HG03175 (cell line): ENCODE measurements around the gene ZNF398.
A peak's percentile ranks its signal among the peaks of the same experiment; 100 is the strongest.

Experiments
- ATAC-seq: cut with Tn5 transposase; IDR thresholded peaks from one replicate; pipeline ENCODE4 v1.9.1; 2021; ENCODE audit warnings: mild to moderate bottlenecking, moderate library complexity; ENCODE audit not compliant: unreplicated experiment

The ZNF398 gene

DNA sequence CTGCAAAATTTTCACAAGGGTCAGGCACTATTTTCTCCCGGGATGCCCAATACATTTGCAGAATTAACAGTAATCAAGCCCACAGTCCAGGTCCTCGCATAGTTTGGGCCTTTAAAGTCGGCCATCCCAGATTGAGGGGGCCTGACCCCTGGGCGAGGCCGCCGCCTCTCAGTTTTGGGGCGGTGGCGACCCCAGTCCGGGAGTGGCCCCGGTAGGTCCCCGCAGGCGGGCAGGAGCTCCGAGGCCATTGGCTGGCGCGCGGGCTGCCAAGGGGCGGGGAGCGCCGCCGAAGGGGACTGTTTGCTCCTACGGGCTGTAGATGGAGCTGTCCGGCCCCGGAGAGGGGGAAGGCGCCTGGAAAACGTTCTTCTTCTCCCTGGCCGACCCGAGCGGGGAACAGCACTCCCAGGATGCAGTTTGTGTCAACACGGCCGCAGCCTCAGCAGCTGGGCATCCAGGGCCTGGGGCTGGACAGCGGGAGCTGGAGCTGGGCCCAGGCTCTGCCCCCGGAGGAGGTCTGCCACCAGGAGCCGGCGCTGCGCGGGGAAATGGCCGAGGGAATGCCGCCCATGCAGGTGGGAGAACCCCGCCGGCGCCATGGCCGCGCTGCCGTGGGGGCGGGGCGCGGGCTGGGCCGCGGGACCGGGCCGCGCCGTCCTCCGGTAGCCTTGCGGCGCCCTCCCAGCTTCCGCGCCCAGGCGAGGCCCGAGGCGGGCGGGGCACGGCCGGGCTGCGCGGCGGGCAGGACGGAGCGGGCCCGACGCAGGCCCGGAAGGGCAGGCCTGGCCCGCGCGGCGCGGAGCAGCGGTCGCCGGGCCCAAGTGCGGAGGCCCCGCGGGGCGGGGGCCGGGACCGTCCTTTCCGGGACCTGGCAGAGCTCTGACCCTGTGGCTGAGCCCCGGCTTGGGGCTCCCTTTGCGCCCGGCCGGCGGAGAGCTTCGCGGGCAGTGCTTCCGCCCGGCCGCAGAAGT, 48.2 kb downstream of the ZNF398 start, which contains the start of gene ZNF282:
ZNF282 (plus strand) TSS at position 367 of the 971 bp plus-strand sequence; CDS start at position 411, 44 bp downstream.
- peak; percentile 93 for ATAC-seq

GRCh38 chr7:149196151-149196704, 49.0 kb downstream of the ZNF398 start:
- ATAC-seq = peak; percentile 8

DNA sequence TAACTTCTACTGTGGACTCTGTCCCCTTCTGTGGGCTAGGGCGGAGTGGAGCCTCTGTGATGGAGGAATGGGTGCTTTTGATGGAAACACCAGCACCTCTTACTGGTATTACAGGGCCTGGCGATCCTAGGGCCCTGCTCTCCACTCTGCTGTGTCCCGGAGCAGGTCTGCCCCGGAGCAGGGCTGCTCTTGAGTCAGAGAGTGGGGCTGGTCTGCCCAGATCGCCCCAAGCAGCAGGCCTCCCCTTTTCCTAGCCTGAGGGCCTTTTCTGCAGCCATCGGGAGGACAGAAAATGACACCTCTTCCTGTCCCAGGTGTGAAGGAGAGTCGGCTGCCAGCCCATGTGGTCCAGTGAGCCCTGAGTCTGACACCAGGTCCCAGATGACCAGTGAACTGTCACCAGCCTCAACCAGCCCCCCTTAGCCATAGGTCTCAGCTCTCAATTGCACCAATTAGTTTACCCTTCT, 49.5 kb downstream of the ZNF398 start:
- peak; percentile 6 for ATAC-seq

- no peak for ATAC-seq
These were observed 50.4 kb downstream of the ZNF398 start for GRCh38 chr7:149197675-149198074.

DNA sequence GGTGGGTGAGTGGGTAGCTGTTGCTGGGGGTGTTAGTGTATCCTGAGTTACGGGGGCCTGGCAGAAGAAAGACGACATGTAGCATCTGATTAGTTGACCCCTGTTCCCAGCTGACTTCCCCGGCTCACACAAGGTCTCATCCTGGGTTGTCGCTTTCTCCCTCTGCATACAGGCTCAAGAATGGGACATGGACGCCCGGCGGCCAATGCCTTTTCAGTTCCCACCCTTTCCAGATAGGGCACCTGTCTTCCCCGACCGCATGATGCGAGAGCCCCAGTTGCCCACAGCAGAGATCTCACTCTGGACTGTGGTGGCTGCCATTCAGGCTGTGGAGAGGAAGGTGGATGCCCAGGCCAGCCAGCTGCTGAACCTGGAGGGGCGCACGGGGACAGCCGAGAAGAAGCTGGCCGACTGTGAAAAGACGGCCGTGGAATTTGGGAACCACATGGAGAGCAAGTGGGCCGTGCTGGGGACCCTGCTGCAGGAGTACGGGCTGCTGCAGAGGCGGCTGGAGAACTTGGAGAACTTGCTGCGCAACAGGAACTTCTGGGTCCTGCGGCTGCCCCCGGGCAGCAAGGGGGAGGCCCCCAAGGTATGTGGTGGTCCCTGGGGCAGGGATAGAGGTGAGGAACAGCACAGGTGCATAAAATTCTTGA, 51.0 kb downstream of the ZNF398 start:
- no peak for ATAC-seq

DNA sequence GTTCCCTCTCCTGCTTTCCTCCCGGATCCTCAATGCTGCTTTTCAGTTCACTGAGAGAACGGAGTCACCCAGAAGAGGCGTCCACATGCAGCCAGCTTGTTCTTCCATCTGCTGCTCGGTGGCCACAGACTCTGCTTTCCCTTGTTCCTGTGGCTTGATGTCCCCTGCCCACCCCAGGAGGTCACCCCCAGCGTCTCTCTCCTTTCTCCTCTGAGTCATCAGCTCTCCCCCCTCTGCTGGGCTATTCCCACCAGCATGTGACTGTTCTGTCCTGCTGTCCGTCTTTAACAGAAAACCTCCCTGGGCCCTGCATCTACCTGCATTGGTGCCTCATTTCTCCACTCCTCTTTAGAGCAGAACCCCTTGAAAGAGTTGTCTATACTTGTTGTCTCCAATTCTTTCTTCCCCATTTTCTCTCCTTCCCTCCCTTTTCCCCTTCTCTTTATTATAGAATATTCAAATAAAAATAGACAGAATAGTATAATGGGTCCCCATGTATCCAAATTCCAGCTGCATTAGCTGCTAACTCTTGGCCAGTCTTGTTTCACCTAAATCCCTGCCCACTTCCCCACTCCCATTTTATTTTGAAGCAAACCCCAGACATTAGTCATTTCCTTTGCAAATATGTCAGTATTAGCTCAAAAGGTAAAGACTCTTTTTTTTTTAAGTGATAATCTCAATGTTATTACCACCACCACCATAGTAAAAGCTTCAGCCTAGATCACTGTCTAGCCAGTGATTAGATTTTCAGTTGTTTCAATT, 52.2 kb downstream of the ZNF398 start:
- ATAC-seq = no peak

DNA sequence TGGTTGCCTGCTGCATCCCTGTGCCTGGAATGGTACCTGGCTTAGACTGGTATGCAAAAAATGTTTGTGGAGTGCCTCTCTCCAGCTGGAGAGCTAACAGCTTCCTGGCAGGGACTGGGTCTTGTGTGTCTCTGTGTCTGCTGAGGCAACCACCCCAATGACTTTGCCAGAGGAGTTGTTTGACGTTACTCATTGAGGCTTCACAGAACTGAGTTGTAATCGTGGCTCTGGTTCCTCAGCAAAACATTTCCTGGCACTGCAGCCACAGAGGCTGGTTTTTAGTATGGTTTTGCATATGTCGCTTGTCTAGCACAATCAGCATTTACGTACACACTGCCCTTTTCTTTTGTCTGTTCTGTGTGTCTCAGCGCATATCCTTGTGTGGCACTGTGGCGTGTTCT, 55.6 kb downstream of the ZNF398 start:
- ATAC-seq = no peak

- ATAC-seq = no peak
These were observed 58.6 kb downstream of the ZNF398 start for GRCh38 chr7:149205690-149206381.

DNA sequence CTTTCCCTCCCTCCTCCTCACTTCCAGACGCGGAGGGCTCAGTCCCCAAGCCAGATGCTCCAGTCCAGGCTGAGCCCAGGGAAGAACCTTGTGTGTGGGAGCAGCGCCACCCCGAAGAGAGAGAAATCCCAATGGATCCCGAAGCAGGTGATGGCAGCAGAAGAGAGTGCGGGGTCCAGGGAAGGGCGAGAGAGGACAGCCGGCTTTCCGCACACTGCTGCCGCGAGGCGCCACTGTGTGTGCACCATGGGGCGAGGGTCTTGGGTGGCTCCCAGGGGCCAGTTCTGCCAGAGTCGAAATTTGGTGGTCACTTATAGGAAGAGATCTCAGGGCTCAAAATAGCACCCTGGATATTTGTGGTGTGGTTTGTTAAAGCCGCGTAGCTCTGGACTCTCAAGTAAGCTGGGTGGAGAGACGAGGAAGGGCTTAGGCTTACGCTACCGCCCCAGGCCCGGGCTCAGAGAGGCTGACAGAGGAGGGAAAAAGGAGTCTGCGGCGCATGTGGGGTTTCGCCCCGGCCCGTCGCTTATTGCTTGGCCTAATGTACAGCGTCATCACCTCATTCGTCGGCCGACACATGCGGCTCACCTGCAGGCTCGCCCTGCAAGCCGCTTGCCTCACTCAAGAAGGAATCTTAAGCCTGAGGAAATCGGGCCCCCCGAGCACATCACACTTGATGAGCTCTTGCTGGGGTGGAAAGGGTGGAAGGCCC, 60.2 kb downstream of the ZNF398 start:
- ATAC-seq = no peak

DNA sequence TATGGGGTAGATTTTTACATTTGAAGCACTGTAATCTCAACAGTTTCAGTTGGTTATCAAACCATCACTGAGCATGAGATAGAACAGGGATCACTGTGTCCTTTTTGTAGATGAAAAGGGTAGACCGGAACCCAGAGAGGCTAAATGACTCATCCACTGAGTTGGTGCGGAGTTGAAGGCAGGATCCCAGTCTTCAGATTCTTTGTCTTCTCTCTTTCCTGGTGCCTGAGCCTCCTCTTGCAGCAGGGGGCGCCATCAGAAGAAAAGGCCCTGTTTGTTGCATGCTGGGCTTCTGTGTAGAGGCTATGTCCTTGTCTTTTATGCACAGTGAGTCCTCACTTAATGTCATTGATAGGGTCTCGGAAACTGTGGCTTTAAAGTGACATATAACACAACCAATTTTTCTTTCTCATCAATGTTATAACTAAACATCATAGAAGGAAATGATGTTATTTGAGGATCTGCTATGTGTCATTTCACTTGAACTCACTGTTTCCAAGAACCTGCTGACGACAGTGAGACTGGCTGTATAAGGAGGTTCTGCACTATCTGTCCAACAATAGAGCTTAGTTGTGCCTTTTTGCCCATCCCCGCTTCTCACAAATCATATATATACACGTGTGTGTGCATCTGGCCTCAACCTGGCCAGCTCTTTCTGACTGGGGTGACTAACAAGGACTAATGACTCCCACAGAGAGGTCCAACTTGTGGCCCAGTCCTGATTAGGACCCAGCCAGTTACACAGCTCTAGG, 62.4 kb downstream of the ZNF398 start:
- peak; percentile 73 for ATAC-seq

DNA sequence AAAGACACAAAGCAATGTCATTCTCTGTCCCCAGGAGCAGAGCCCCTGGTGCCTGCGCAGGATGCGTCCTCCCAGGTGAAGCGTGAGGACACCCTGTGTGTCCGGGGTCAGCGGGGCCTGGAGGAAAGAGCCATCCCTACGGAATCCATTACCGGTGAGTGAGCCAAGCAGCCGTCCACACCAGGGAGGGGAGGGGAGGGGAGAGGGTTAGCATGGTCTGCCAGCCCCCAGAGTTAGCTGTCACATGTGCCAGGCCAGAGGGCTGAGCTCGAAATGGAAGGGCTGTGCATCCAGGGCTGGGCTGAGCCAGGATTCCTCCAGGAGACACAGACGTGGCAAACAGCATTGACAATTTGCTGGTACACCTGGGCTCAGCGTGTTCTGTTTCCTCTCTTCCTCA, 63.3 kb downstream of the ZNF398 start:
- no peak for ATAC-seq

DNA sequence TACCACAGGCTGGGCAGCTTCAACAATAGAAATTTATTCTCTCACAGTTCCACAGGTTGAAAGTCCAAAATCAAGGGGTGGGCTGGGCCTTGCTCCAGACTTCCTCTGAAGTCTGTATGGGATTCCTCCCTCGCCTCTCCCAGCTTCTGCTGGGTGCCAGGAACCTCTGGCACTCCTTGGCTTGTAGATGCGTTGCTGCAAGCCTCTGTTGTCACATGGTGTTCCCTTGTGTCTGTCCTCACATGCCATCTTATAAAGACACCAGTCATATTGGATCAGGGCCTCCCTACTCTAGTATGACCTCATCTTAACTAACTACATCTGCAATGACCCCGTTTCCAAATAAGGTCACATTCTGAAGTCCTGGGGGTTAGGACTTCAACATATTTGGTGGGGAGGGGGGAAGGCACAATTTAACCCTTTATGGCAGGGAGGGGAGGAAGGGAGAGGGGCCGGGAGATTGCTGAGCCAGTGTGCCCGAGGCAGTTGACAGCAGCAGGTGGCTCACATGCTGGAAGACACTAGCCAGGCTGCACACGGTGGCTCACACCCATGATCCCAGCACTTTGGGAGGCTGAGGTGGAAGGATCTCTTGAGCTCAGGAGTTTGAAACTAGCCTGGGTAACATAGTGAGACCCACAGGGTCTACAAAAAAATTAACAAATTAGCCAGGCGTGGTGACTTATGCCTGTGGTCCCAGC, 66.9 kb downstream of the ZNF398 start:
- ATAC-seq = no peak

- ATAC-seq = no peak
These were observed 69.1 kb downstream of the ZNF398 start for GRCh38 chr7:149216402-149216801.

DNA sequence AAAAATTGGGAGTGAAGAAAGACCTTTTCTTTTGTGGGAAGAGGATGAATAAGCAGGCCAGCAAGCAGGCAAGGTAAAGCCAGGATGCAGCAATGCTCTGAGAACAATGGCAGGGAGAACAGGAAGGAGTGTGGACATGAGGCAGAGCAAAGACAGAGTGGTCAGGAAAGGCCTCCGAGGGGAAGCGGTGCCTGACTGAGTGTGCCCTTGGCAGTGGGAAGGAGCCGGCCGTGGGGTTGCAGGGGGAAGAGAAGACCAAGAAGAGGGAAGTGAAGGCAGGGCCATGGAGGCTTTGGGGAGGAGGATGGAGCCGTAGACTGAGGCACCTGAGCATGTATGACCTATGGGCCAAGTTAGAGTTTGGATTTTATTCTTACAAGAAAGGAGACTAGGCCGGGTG, 70.3 kb downstream of the ZNF398 start:
- ATAC-seq = no peak

GRCh38 chr7:149218469-149219420, 71.5 kb downstream of the ZNF398 start:
- no peak for ATAC-seq

DNA sequence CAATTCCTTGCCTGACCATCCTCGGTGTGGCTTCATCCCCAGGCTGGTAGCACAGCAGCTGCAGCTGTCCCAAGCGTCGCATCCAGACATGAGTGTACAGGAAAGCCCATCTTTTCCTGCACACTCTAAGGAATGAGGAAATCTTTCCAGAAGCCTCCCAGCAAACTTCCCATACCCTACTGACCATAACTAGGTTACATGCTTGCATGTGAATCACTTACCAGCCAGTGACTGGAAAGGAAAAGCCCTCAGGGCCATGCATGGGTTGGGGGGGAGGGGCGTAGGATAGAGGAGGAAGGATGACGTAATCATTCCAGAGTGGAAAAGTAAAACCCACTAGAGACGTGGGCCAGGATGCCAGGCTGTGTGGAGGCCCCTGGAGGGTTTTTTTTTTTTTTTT, 73.3 kb downstream of the ZNF398 start:
- ATAC-seq = no peak

DNA sequence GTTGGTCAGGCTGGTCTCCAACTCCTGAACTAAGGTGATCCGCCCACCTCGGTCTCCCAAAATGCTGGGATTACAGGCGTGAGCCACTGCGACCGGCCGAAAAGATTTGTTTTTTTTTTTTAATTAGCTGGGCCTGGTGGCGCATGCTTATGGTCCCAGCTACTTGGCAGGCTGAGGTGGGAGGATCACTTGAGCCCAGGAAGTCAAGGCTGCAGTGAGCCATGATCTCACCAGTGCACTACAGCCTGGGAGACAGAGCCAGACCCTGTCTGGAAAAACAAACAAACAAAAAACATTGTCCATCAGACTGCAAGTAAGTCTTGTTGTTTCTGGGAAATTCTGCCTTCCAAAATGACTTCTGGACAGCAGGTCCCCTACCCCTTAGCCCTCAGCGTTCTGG, 75.9 kb downstream of the ZNF398 start:
- ATAC-seq = no peak
